A549 (cell line): Measurements from ENCODE around the gene FNIP1.

Experiments used
- CEBPB ChIP-seq, 2 experiments: fragments of >200 bp in 1 of 2; sonication (Bioruptor Twin) in 1 of 2; formaldehyde crosslinking in 1 of 2; IDR thresholded peaks; 2 replicates each; pipeline ENCODE4 v1.6.1; 2012 to 2016
- CTCF ChIP-seq: fragments of >200 bp; sonication (Bioruptor Twin); formaldehyde crosslinking; IDR thresholded peaks from 3 replicates; pipeline ENCODE4 v1.5.1; 2016
- ELK1 ChIP-seq: fragments of 150-350 bp; IDR thresholded peaks from 2 replicates; pipeline ENCODE4 v1.6.1; 2014; ENCODE audit warnings: low read depth, mild to moderate bottlenecking, low read length
- EP300 ChIP-seq, 2 experiments: fragments of >200 bp; sonication (Bioruptor Twin); formaldehyde crosslinking; IDR thresholded peaks; 2 replicates in 1 of 2; 3 replicates in 1 of 2; pipeline ENCODE4 v1.6.1; 2016 to 2017
- MAZ ChIP-seq: fragments of 150-350 bp; IDR thresholded peaks from 2 replicates; pipeline ENCODE4 v1.6.1; 2014; ENCODE audit warnings: antibody characterized with exemption, low read depth, low read length, borderline replicate concordance
- POLR2A ChIP-seq: IDR thresholded peaks from 2 replicates; pipeline ENCODE4 v1.6.1; 2012; ENCODE audit warnings: mild to moderate bottlenecking, low read length
- RAD21 ChIP-seq, 2 experiments: fragments of >200 bp in 1 of 2; sonication (Bioruptor Twin) in 1 of 2; formaldehyde crosslinking in 1 of 2; IDR thresholded peaks in 1 of 2; conservative IDR thresholded peaks in 1 of 2; 2 replicates in 1 of 2; 3 replicates in 1 of 2; pipeline ENCODE4 v1.6.1; 2012 to 2018; ENCODE audit warnings: inconsistent platforms in 1 of 2
- RFX5 ChIP-seq: fragments of 450-650 bp; IDR thresholded peaks from 2 replicates; pipeline ENCODE4 v1.7.1; 2014; ENCODE audit warnings: antibody characterized with exemption, mild to moderate bottlenecking, moderate library complexity
- ZC3H11A ChIP-seq: fragments of 450-650 bp; IDR thresholded peaks from 2 replicates; pipeline ENCODE4 v1.6.1; 2014; ENCODE audit warnings: antibody characterized with exemption, mild to moderate bottlenecking
- ZNF302 ChIP-seq: fragments of 250-450 bp; sonication (Bioruptor Pico); IDR thresholded peaks from 2 replicates; pipeline ENCODE4 v1.9.0; 2021; ENCODE audit warnings: inconsistent platforms, mild to moderate bottlenecking, moderate library complexity
- TF ChIP-seq, protein P1 (sequence below): fragments of 200-600 bp; sonication (generic); IDR thresholded peaks from 2 replicates; pipeline ENCODE4 v1.6.1; 2016; ENCODE audit warnings: antibody characterized with exemption, mild to moderate bottlenecking, moderate library complexity
- TF ChIP-seq, protein P2 (sequence below): IDR thresholded peaks from 2 replicates; pipeline ENCODE4 v1.6.1; 2012
- TF ChIP-seq, protein P3 (sequence below): fragments of 450-650 bp; IDR thresholded peaks from 2 replicates; pipeline ENCODE4 v1.6.1; 2014; ENCODE audit warnings: antibody characterized with exemption

DNA sequence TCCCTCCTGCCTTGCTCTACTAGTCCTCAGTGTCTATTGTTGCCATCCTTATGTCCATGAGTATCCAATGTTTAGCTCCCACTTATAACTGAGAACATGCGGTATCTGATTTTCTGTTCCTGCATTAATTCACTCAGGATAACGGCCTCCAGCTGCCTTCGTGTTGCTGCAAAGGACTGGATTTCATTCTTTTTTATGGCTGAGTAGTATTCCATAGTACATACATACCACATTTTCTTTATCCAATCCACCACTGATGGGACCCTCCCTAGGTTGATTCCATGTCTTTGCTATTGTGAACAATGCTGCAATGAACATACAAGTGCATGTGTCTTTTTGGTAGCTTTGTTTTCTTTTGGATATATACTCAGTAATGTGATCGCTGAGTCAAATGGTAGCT is 50.4 kb downstream of the FNIP1 start:
- TF ChIP-seq, protein P1, sequence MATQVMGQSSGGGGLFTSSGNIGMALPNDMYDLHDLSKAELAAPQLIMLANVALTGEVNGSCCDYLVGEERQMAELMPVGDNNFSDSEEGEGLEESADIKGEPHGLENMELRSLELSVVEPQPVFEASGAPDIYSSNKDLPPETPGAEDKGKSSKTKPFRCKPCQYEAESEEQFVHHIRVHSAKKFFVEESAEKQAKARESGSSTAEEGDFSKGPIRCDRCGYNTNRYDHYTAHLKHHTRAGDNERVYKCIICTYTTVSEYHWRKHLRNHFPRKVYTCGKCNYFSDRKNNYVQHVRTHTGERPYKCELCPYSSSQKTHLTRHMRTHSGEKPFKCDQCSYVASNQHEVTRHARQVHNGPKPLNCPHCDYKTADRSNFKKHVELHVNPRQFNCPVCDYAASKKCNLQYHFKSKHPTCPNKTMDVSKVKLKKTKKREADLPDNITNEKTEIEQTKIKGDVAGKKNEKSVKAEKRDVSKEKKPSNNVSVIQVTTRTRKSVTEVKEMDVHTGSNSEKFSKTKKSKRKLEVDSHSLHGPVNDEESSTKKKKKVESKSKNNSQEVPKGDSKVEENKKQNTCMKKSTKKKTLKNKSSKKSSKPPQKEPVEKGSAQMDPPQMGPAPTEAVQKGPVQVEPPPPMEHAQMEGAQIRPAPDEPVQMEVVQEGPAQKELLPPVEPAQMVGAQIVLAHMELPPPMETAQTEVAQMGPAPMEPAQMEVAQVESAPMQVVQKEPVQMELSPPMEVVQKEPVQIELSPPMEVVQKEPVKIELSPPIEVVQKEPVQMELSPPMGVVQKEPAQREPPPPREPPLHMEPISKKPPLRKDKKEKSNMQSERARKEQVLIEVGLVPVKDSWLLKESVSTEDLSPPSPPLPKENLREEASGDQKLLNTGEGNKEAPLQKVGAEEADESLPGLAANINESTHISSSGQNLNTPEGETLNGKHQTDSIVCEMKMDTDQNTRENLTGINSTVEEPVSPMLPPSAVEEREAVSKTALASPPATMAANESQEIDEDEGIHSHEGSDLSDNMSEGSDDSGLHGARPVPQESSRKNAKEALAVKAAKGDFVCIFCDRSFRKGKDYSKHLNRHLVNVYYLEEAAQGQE: no peak
- TF ChIP-seq, protein P2, sequence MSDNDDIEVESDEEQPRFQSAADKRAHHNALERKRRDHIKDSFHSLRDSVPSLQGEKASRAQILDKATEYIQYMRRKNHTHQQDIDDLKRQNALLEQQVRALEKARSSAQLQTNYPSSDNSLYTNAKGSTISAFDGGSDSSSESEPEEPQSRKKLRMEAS: no peak
- TF ChIP-seq POLR2A: no peak
- TF ChIP-seq, protein P3, sequence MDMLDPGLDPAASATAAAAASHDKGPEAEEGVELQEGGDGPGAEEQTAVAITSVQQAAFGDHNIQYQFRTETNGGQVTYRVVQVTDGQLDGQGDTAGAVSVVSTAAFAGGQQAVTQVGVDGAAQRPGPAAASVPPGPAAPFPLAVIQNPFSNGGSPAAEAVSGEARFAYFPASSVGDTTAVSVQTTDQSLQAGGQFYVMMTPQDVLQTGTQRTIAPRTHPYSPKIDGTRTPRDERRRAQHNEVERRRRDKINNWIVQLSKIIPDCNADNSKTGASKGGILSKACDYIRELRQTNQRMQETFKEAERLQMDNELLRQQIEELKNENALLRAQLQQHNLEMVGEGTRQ: no peak
- TF ChIP-seq MAZ: no peak
- no peak for TF ChIP-seq EP300 (IDR thresholded peaks at IDR 0.05)
- no peak for TF ChIP-seq CEBPB (IDR thresholded peaks at IDR 0.05)
- TF ChIP-seq CTCF: no peak
- no peak for TF ChIP-seq ELK1
- no peak for TF ChIP-seq RAD21 (conservative IDR thresholded peaks at IDR 0.05 in 1 of 2, IDR thresholded peaks at IDR 0.05 in 1 of 2)
- TF ChIP-seq RFX5: no peak
- TF ChIP-seq ZNF302 (CRISPR knock-in tag): no peak
- no peak for TF ChIP-seq ZC3H11A
